GM23248 (cell line): Measurements from ENCODE around the gene COL6A1. TPM values are rescaled to one million over a fixed set of nuclear protein-coding genes. Genes with fewer than 3 reads are reported as not detected.
A peak's percentile ranks its signal among the peaks of the same experiment; 100 is the strongest.
"Not testable (repeated sequence)": the region's sequence is repeated elsewhere in the genome, so short reads cannot be mapped to it uniquely, and the experiment has no call there.

Experiments used
- DNase-seq: peaks from one replicate; pipeline ENCODE4 v3.0.0-alpha.2; 2015
- H2AFZ ChIP-seq: fragments of 200-600 bp; sonication (generic); 2 replicates; pipeline ENCODE4 v1.6.1; 2016; ENCODE audit warnings: antibody characterized with exemption
- H3F3A ChIP-seq: fragments of 200-600 bp; sonication (generic); 2 replicates; pipeline ENCODE4 v1.6.1; 2016; ENCODE audit warnings: mild to moderate bottlenecking, antibody characterized with exemption, mixed run types; ENCODE audit not compliant: insufficient read depth
- H3K27ac ChIP-seq: fragments of 200-600 bp; sonication (generic); 2 replicates; pipeline ENCODE4 v1.5.1; 2016; ENCODE audit warnings: mild to moderate bottlenecking
- H3K27me3 ChIP-seq: fragments of 200-600 bp; sonication (generic); replicated peaks from 2 replicates; pipeline ENCODE4 v1.6.1; 2016; ENCODE audit warnings: mild to moderate bottlenecking; ENCODE audit not compliant: insufficient read depth
- H3K36me3 ChIP-seq: fragments of 200-600 bp; sonication (generic); 2 replicates; pipeline ENCODE4 v1.6.1; 2016; ENCODE audit warnings: low read depth, mild to moderate bottlenecking
- H3K4me1 ChIP-seq: fragments of 200-600 bp; sonication (generic); 2 replicates; pipeline ENCODE4 v1.6.1; 2016; ENCODE audit warnings: mild to moderate bottlenecking; ENCODE audit not compliant: insufficient read depth
- H3K4me2 ChIP-seq: fragments of 200-600 bp; sonication (generic); one replicate; pipeline ENCODE4 v1.6.1; 2016; ENCODE audit warnings: mild to moderate bottlenecking; ENCODE audit not compliant: unreplicated experiment
- H3K4me3 ChIP-seq: fragments of 200-600 bp; sonication (generic); 2 replicates; pipeline ENCODE4 v1.5.1; 2016; ENCODE audit warnings: mild to moderate bottlenecking
- H3K79me2 ChIP-seq: fragments of 200-600 bp; sonication (generic); 2 replicates; pipeline ENCODE4 v1.6.1; 2016; ENCODE audit warnings: mild to moderate bottlenecking; ENCODE audit not compliant: insufficient read depth
- H3K9ac ChIP-seq: fragments of 200-600 bp; sonication (generic); 2 replicates; pipeline ENCODE4 v1.6.1; 2016; ENCODE audit warnings: mild to moderate bottlenecking
- H3K9me2 ChIP-seq: fragments of 200-600 bp; sonication (generic); 2 replicates; pipeline ENCODE4 v1.6.1; 2016; ENCODE audit warnings: mixed run types, mild to moderate bottlenecking, moderate library complexity; ENCODE audit not compliant: insufficient read depth
- H3K9me3 ChIP-seq: fragments of 200-600 bp; sonication (generic); one replicate; pipeline ENCODE4 v1.6.1; 2017; ENCODE audit warnings: low read depth
- H4K20me1 ChIP-seq: fragments of 200-600 bp; sonication (generic); 2 replicates; pipeline ENCODE4 v1.6.0; 2016; ENCODE audit not compliant: insufficient read depth
- EZH2 ChIP-seq: fragments of 200-600 bp; sonication (generic); IDR thresholded peaks from 2 replicates; pipeline ENCODE4 v1.6.1; 2018; ENCODE audit warnings: antibody characterized with exemption, mild to moderate bottlenecking; ENCODE audit not compliant: insufficient read depth, poor library complexity, severe bottlenecking
- EZH2phosphoT487 ChIP-seq: fragments of 200-600 bp; sonication (generic); IDR thresholded peaks from 2 replicates; pipeline ENCODE4 v1.6.1; 2018; ENCODE audit warnings: antibody characterized with exemption, moderate library complexity, mild to moderate bottlenecking, low read depth; ENCODE audit not compliant: insufficient read depth
- WGBS, 2 experiments: methylation state at CpG; one replicate each; pipeline ENCODE4 v1.1.6; 2015 to 2017; ENCODE audit warnings: low lambda C conversion rate in 2 of 2, low coverage in 1 of 2; ENCODE audit errors: missing lambda C conversion rate in 2 of 2; 5-methylcytosine and 5-hydroxymethylcytosine counted together
- in situ Hi-C: fragments of 300-500 bp; cut with MboI; formaldehyde crosslinking; loops from 2 replicates; pipeline ENCODE4 v1.15.0; 2020
- polyA plus RNA-seq: library from polyadenylated mRNA; unstranded; fragments of >200 nt; fragmentation: Nextera tagmentation; extraction: Ambion mirVana; gene quantifications from 2 replicates; pipeline ENCODE4 v1.2.1, GENCODE V29; 2016
- total RNA-seq: library from RNA; depleted of rRNA; stranded (reverse); fragments of >200 nt; shearing (Covaris generic); gene quantifications from 2 replicates; pipeline ENCODE4 v1.2.3, GENCODE V29; 2014

COL6A1 gene
- total and polyA plus RNA-seq, 2 experiments from 2014 or later, result 685 to 1,783 TPM

DNA sequence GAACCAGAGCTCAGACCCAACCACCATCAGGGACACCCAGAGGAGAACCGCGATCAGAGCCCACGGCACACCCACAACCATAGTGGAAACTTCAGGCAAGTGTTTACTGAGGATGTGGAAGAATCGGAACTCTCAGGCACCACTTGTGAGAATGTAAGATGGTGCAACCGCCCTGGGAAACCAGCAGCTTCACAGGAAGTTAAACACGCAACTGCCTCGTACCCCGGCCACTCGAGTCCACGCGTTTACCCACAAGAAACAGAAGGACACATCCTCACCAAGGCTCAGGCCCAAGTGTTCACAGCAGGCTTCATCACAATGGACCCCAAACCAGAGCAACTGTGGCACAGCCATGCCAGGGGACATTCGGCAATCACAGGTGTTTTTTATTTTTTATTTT is 64.9 kb downstream of the COL6A1 start:
- H3K27me3 ChIP-seq, result no peaks in the 10 kb centered on the region
- TF ChIP-seq EZH2 (no peak), EZH2phosphoT487 (no peak)
- peaks cover 13% of the 10 kb centered on the region for H3K4me1 ChIP-seq
- DNase-seq, result no peak
- no peak overlapping the region for H3K9ac ChIP-seq
- in situ Hi-C loops, result no loop called here
- H3F3A ChIP-seq, result peaks cover 45% of the 10 kb centered on the region
- no peaks in the 10 kb centered on the region for H3K9me2 ChIP-seq
- H3K4me2 ChIP-seq, result no peak overlapping the region
- H2AFZ ChIP-seq, result no peak overlapping the region
- H3K9me3 ChIP-seq, result no peaks in the 10 kb centered on the region
- no peak overlapping the region for H3K4me3 ChIP-seq
- 96 to 97% methylated on average over 12 of the region's 12 CpGs for WGBS, 2 experiments
- H3K79me2 ChIP-seq, result no peaks in the 10 kb centered on the region
- no peak overlapping the region for H3K27ac ChIP-seq
- no peaks in the 10 kb centered on the region for H3K36me3 ChIP-seq
- no peaks in the 10 kb centered on the region for H4K20me1 ChIP-seq

DNA sequence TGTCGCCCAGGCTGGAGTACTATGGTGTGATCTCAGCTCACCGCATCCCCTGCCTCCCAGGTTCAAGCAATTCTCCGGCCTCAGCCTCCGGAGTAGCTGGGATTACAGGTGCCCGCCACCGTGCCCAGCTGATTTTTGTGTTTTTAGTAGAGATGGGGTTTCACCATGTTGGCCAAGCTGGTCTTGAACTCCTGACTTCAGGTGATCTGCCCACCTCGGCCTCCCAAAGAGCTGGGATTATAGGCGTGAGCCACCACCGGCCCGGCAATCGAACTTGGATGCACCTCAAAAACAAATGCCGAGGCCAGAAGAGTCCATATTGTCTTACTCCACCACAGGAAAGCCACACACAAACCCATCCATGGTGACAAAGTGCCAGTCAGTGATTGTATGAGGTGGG is 65.3 kb downstream of the COL6A1 start:
- H3K4me2 ChIP-seq, H3K79me2 ChIP-seq, H3K36me3 ChIP-seq, in situ Hi-C loops, H3K9me3 ChIP-seq, H3K4me3 ChIP-seq, H4K20me1 ChIP-seq, H2AFZ ChIP-seq, H3K27ac ChIP-seq, H3K9me2 ChIP-seq, H3K9ac ChIP-seq, H3K27me3 ChIP-seq, DNase-seq: not testable (repeated sequence)
- H3K4me1 ChIP-seq, result peaks cover 13% of the 10 kb centered on the region
- H3F3A ChIP-seq, result peaks cover 49% of the 10 kb centered on the region
- 90% methylated on average over 12 of the region's 12 CpGs for WGBS, 2 experiments

DNA sequence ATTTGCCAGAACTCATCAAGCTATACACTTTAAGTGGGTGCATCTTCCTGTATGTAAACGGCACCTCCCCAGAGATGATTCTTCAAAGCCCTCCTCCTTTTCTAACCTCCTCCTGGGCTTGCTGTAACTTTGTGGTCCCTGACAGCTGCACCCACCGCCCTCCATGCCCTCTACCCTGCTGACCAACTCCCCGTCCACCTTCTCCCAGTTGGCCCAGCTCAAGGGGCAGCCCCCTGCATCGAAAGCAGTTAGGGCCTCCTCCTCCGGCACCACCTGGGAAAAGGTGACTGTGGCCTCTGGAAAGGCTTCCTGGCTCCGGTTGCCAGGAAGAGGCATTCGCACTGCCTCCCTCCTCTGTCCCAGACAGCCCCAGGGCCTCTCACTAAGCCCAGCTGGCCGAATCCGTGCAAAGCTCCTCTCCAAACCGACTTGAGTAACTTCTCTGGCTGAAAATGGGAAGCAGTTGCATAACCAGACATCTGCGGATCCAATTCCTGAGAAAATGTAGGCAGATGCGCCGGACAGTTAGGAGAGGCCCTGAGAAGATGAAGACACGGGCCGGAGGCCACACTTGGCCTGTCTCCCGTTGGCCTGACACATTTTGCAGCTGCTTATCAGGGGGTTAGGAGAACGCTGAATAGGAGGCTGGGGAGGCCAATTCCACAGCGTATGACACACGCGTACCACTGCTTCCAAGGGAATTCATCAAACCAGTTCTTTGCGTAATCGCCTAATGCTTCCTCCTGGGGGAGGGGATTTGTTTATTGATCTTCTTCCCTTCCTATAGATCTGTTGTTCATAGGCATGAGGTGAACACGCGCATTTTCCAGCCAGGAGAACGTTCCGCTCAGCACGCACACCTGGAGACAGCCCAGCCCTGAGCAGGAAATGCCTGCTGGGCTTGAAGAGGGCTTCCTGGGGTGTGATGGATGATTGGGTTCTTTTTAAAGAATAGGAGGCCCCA is 67.6 kb downstream of the COL6A1 start:
- DNase-seq, result peak; percentile 99
- H3F3A ChIP-seq, result peaks cover 64% of the 10 kb centered on the region
- 2% methylated on average over 27 of the region's 27 CpGs for WGBS, 2 experiments
- no peaks in the 10 kb centered on the region for H3K9me2 ChIP-seq
- in situ Hi-C loops, result no loop called here
- H4K20me1 ChIP-seq, result no peaks in the 10 kb centered on the region
- peak overlapping the region; percentile 84 for H3K9ac ChIP-seq
- H3K4me1 ChIP-seq, result peaks cover 21% of the 10 kb centered on the region
- peak overlapping the region; percentile 51 for H3K4me3 ChIP-seq
- H3K27ac ChIP-seq, result peak overlapping the region; percentile 99
- H3K36me3 ChIP-seq, result no peaks in the 10 kb centered on the region
- TF ChIP-seq EZH2 (no peak), EZH2phosphoT487 (no peak)
- no peaks in the 10 kb centered on the region for H3K9me3 ChIP-seq
- peak overlapping the region; percentile 76 for H3K4me2 ChIP-seq
- H2AFZ ChIP-seq, result no peak overlapping the region
- H3K27me3 ChIP-seq, result no peaks in the 10 kb centered on the region
- H3K79me2 ChIP-seq, result no peaks in the 10 kb centered on the region

DNA sequence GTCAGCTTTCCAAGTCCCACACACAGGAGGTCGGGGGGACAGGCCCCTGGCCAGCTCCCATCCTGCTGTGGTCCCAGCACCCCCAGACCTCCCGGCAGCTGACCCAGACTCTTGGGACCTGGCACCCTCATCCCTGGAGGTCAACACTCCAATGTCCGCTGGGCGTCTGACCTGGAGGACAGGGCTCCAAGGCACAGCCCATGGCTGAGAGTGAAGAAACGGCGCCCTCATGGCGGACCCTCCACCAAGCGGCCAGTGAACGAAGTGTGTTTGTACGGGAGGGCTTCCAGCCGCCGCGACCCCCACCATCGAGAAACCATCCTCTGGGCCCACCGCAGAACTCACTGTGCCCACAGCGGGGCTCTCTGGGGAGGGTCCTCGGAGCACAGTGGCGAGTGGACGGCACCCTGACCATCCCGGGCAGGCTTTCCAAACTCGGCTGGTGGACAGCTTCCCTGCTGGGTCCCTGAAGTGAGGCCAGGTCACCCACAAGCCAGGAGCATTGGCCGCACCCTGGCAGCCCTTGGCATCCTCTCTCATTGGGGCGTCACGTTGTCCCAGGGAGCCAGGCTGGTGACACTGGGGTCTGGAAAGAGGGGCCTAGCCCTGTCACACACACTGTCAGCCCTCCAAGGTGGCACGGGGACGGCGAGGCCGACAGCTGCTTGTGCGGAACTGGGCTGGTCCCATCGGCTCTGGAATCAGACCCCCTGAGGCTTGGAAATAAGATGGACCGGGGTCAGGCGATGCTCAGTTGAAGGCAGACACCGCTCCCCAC is 68.5 kb downstream of the COL6A1 start:
- Histone ChIP-seq H3K79me2 (no peaks in the 10 kb centered on the region), H2AFZ (no peak overlapping the region), H3K27me3 (no peaks in the 10 kb centered on the region), H4K20me1 (no peaks in the 10 kb centered on the region), H3K4me3 (no peak overlapping the region), H3K36me3 (no peaks in the 10 kb centered on the region), H3F3A (peaks cover 58% of the 10 kb centered on the region), H3K9ac (peak overlapping the region; percentile 84), H3K4me2 (peak overlapping the region; percentile 76), H3K27ac (peak overlapping the region; percentile 99), H3K9me2 (no peaks in the 10 kb centered on the region), H3K4me1 (peaks cover 25% of the 10 kb centered on the region), H3K9me3 (no peaks in the 10 kb centered on the region)
- DNase-seq, result no peak
- in situ Hi-C loops, result no loop called here
- WGBS, 2 experiments, result 84 to 88% methylated on average over 23 to 33 of the region's 33 CpGs
- TF ChIP-seq EZH2phosphoT487 (no peak), EZH2 (no peak)
